Erythroblast (primary cell): ENCODE results near the gene PLEKHG2.

Source experiments
- DNase-seq, 2 experiments: peaks; one replicate each; lab custom pipeline; 2025; lab: John Stamatoyannopoulos, UW
- GATA1 ChIP-seq: IDR thresholded peaks from 2 replicates; pipeline ENCODE4 v1.6.1; 2011; ENCODE audit warnings: low read depth, mild to moderate bottlenecking, control low read depth, low read length, moderate library complexity
- POLR2A ChIP-seq: IDR thresholded peaks from 2 replicates; pipeline ENCODE4 v1.6.1; 2011; ENCODE audit warnings: mild to moderate bottlenecking, low read length

Gene PLEKHG2

GRCh38 chr19:39428283-39429112, 16.0 kb downstream of the PLEKHG2 start:
- TF ChIP-seq GATA1 (no peak), POLR2A (no peak)
- DNase-seq = no peak

GRCh38 chr19:39430675-39431593, 18.5 kb downstream of the PLEKHG2 start:
- DNase-seq = no peak
- TF ChIP-seq POLR2A (peak; percentile 38), GATA1 (no peak)

- TF ChIP-seq POLR2A = no peak
- no peak for TF ChIP-seq GATA1
- DNase-seq = no peak
Observed at GRCh38 chr19:39432677-39433025, 20.2 kb downstream of the PLEKHG2 start.

GRCh38 chr19:39433480-39434079, 21.1 kb downstream of the PLEKHG2 start:
- TF ChIP-seq POLR2A (no peak), GATA1 (no peak)

GRCh38 chr19:39434123-39435076, 21.9 kb downstream of the PLEKHG2 start:
- TF ChIP-seq POLR2A (no peak), GATA1 (no peak)
- no peak for DNase-seq

More at GRCh38 chr19:39433480-39434079, 21.1 kb downstream of the PLEKHG2 start:
- no peak for DNase-seq

GRCh38 chr19:39435499-39436349, 23.3 kb downstream of the PLEKHG2 start, which contains the start of gene RPS16:
Gene RPS16, minus strand, starts transcription at chr19:39435949. Its CDS starts 54 bp downstream, at chr19:39435895.
- peak; percentile 98 for TF ChIP-seq POLR2A
- no peak for TF ChIP-seq GATA1

GRCh38 chr19:39436350-39436716, 23.9 kb downstream of the PLEKHG2 start:
- DNase-seq = no peak
- TF ChIP-seq GATA1 (no peak), POLR2A (no peak)

More at GRCh38 chr19:39435499-39436349, 23.3 kb downstream of the PLEKHG2 start, which contains the start of gene RPS16:
- DNase-seq = peak; percentile 99 to 100

- TF ChIP-seq POLR2A (no peak), GATA1 (no peak)
- no peak for DNase-seq
Observed at GRCh38 chr19:39438270-39438934, 25.9 kb downstream of the PLEKHG2 start.

- peak; percentile 69 to 79 for DNase-seq
- no peak for TF ChIP-seq GATA1
- TF ChIP-seq POLR2A = no peak
Observed at GRCh38 chr19:39444598-39445195, 32.2 kb downstream of the PLEKHG2 start.

- TF ChIP-seq POLR2A = peak; percentile 96
- TF ChIP-seq GATA1 = no peak
- DNase-seq = peak; percentile 99
Observed at GRCh38 chr19:39445196-39446111, 33.0 kb downstream of the PLEKHG2 start, which contains the start of gene SUPT5H. Gene SUPT5H, plus strand, starts transcription at chr19:39445582. Its CDS starts 309 bp downstream, at chr19:39445891.
